Vagina (tissue), 2 donors: ENCODE measurements around the gene CKB. TPM values are rescaled to one million over a fixed set of nuclear protein-coding genes. Genes with fewer than 3 reads are reported as not detected.

ENCODE experiments used
- DNase-seq, 2 donors: peaks; one replicate each; pipeline ENCODE4 v3.0.0-alpha.2; 2017; ENCODE audit errors: extremely low spot score in 2 of 2
- H3K27ac ChIP-seq: fragments of 200-600 bp; sonication (generic); one replicate; pipeline ENCODE4 v1.5.1; 2019
- H3K27me3 ChIP-seq: fragments of 200-600 bp; sonication (generic); one replicate; pipeline ENCODE4 v1.5.1; 2019
- H3K36me3 ChIP-seq, 2 donors: fragments of 200-600 bp; sonication (generic); one replicate each; pipeline ENCODE4 v1.5.1; 2017 to 2019
- H3K4me1 ChIP-seq: fragments of 200-600 bp; sonication (generic); one replicate; pipeline ENCODE4 v1.5.1; 2019
- H3K4me3 ChIP-seq, 2 donors: fragments of 200-600 bp; sonication (generic); 1 replicate in 1 of 2; 2 replicates in 1 of 2; pipeline ENCODE4 v1.5.1; 2016 to 2019
- H3K9me3 ChIP-seq: fragments of 200-600 bp; sonication (generic); one replicate; pipeline ENCODE4 v1.5.1; 2019
- POLR2A ChIP-seq, 2 donors: fragments of 450-650 bp; IDR thresholded peaks; one replicate each; pipeline ENCODE4 v1.6.1; 2017; ENCODE audit warnings: antibody characterized with exemption in 2 of 2, mild to moderate bottlenecking in 2 of 2, moderate library complexity in 2 of 2
- POLR2AphosphoS5 ChIP-seq, 2 donors: sonication (generic); formaldehyde crosslinking; IDR thresholded peaks; one replicate each; pipeline ENCODE4 v1.9.0; 2017; ENCODE audit warnings: antibody characterized with exemption in 2 of 2, mild to moderate bottlenecking in 2 of 2, low read depth in 1 of 2; ENCODE audit not compliant: insufficient read depth in 1 of 2
- intact Hi-C: fragments of 100-400 bp; cut with DNase I; formaldehyde crosslinking; loops from one replicate; pipeline ENCODE4 v1.15.1; 2023
- total RNA-seq: library from RNA; depleted of rRNA; stranded (reverse); fragments of >200 nt; gene quantifications from one replicate; pipeline ENCODE4 v1.2.3, GENCODE V29; 2016
- TF ChIP-seq, protein P1 (sequence below), 3 experiments: fragments of 450-650 bp in 2 of 3; fragments of 200-600 bp in 1 of 3; sonication (generic) in 1 of 3; IDR thresholded peaks; one replicate each; pipeline ENCODE4 v1.5.1; 2017 to 2019; ENCODE audit warnings: antibody characterized with exemption in 3 of 3, mild to moderate bottlenecking in 2 of 3, moderate library complexity in 2 of 3

CKB gene
- total RNA-seq, 1 donor from 2014 or later = 179 TPM

DNA sequence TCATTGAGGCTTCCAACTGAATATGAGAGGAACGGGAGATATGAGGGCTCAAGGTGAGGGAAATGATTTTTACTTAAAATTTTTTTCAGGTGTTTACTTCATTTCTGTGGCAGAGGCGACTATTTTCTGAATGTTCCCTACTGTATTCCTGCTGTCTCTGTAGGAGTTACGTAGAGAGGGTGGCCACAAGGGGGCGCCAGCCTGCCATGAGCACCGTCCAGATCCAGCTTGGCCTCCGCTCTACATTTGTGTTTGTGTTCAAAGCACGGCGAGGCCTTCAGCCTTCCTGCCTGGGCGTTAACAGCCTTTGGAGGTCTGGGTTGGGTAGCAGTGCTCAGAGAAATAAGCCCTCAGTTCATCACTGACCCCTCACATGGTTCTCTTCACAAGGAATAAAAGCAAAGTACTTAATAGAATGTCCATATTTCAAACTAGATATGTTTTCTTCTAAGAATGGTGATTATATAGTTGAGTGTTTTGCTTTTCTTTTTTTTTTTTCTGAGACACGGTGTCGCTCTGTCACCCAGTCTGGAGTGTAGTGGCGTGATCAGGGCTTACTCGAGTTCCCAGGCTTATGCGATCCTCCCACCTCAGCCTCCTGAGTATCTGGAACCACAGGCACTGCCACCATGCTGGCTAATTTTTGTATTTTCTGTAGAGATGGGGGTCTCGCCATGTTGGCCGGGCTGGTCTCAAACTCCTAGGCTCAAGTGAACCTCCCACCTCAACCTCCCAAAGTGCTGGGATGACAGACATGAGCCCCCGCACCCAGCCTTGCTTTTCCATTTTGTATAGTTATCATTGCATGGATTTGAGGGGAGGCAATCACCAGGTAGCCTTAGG lies 22.3 kb downstream of the CKB start:
- Histone ChIP-seq H3K36me3 (peaks cover 0 to 53% of the 10 kb centered on the region in 2 donors), H3K4me3 (no peak overlapping the region), H3K27ac (peak overlapping the region; percentile 45), H3K4me1 (peaks cover 11% of the 10 kb centered on the region), H3K9me3 (no peaks in the 10 kb centered on the region), H3K27me3 (no peaks in the 10 kb centered on the region)
- DNase-seq = no peak
- peak; percentile 30 to 46 for TF ChIP-seq POLR2AphosphoS5 (IDR thresholded peaks at IDR 0.05; ENCODE audit: insufficient read depth in 1 of 2, low read depth in 1 of 2)
- TF ChIP-seq POLR2A (IDR thresholded peaks at IDR 0.05) = no peak
- TF ChIP-seq, protein P1, sequence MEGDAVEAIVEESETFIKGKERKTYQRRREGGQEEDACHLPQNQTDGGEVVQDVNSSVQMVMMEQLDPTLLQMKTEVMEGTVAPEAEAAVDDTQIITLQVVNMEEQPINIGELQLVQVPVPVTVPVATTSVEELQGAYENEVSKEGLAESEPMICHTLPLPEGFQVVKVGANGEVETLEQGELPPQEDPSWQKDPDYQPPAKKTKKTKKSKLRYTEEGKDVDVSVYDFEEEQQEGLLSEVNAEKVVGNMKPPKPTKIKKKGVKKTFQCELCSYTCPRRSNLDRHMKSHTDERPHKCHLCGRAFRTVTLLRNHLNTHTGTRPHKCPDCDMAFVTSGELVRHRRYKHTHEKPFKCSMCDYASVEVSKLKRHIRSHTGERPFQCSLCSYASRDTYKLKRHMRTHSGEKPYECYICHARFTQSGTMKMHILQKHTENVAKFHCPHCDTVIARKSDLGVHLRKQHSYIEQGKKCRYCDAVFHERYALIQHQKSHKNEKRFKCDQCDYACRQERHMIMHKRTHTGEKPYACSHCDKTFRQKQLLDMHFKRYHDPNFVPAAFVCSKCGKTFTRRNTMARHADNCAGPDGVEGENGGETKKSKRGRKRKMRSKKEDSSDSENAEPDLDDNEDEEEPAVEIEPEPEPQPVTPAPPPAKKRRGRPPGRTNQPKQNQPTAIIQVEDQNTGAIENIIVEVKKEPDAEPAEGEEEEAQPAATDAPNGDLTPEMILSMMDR (IDR thresholded peaks at IDR 0.05) = peak; percentile 73 to 87 (median 74)
- intact Hi-C loops = loop anchor here (5.0 kb wide), 1 partner anchor 47 kb away; no protein-coding TSS in a partner anchor

DNA sequence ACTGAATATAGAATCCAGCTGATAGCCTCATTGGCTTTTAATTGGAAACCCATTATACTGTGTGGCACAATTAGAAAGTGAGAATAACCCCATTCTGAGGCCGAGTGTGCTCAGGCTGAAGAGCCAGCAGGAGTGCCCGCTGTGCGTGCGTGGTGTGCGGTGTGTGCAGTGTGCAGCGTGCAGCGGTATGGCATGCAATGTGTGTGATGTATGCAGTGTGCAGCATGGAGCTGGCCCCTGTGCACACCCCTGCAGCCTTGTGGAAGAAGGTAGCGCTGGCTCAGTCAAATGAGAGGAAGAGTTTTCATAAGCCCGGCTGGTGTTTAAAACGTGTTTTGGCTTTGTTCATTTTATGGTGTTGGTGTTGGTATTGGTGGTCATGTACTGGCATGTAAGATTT lies 22.9 kb downstream of the CKB start:
- Histone ChIP-seq H3K4me3 (no peak overlapping the region), H3K4me1 (peaks cover 11% of the 10 kb centered on the region), H3K27ac (no peak overlapping the region), H3K9me3 (no peaks in the 10 kb centered on the region), H3K36me3 (peaks cover 0 to 48% of the 10 kb centered on the region in 2 donors), H3K27me3 (no peaks in the 10 kb centered on the region)
- DNase-seq = no peak
- intact Hi-C loops = loop anchor here (5.0 kb wide), 1 partner anchor 48 kb away; no protein-coding TSS in a partner anchor
- TF ChIP-seq, protein P1 (IDR thresholded peaks at IDR 0.05) = no peak
- TF ChIP-seq POLR2AphosphoS5 (IDR thresholded peaks at IDR 0.05; ENCODE audit: insufficient read depth in 1 of 2, low read depth in 1 of 2) = peak in 1 of 2 donors; percentile 1

DNA sequence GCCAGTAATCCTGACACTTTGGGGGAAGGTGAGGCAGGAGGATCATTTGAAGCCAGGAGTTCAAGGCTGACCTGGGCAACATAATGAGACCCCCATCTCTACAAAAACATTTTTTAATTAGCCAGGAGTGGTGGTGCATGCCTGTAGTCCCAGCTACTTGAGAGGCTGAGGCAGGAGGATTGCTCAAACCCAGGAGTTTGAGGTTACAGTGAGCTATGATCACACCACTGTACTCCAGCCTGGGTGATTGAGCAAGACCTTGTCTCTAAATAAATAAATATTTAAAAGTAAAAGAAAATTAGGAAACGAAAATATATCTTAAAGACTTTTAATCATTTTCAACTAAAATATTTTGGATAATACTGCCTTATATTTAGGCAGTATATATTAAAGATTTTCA lies 25.9 kb downstream of the CKB start:
- TF ChIP-seq POLR2AphosphoS5 (IDR thresholded peaks at IDR 0.05; ENCODE audit: insufficient read depth in 1 of 2, low read depth in 1 of 2) (no peak), POLR2A (IDR thresholded peaks at IDR 0.05) (no peak)
- TF ChIP-seq, protein P1 (IDR thresholded peaks at IDR 0.05) = no peak
- H3K36me3 ChIP-seq = peaks cover 0 to 32% of the 10 kb centered on the region in 2 donors
- DNase-seq = no peak
- intact Hi-C loops = no loop called here
- H3K4me1 ChIP-seq = peaks cover 11% of the 10 kb centered on the region
- H3K4me3 ChIP-seq = no peak overlapping the region
- H3K9me3 ChIP-seq = no peaks in the 10 kb centered on the region
- H3K27me3 ChIP-seq = no peaks in the 10 kb centered on the region
- no peak overlapping the region for H3K27ac ChIP-seq

DNA sequence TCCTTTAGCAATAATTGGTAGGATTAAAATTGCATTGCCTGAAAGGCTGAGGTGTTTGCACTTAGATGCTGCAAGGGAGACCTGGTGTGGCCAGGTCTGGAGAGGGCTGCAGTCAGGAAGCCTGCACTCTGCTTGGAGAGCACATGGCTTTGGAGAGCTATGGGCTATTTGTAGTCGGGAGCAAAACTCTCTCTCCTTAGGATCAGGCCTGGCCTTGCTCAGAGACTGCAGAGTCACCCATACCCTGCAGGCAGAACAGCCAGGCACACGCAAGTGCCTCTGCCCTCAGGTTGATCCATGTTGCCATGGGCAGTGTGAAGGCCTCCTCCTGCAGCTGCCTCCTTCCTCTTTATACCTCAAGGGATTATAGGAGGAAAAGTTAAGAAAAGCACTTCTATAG lies 26.8 kb downstream of the CKB start:
- Histone ChIP-seq H3K27ac (no peak overlapping the region), H3K9me3 (no peaks in the 10 kb centered on the region), H3K4me3 (no peak overlapping the region), H3K4me1 (peaks cover 11% of the 10 kb centered on the region), H3K27me3 (no peaks in the 10 kb centered on the region), H3K36me3 (peaks cover 0 to 40% of the 10 kb centered on the region in 2 donors)
- intact Hi-C loops = no loop called here
- TF ChIP-seq POLR2A (IDR thresholded peaks at IDR 0.05) (no peak), POLR2AphosphoS5 (IDR thresholded peaks at IDR 0.05; ENCODE audit: insufficient read depth in 1 of 2, low read depth in 1 of 2) (no peak)
- TF ChIP-seq, protein P1 (IDR thresholded peaks at IDR 0.05) = no peak
- no peak for DNase-seq
